Sigmoid colon (tissue), 7 donors: Measurements from ENCODE around the gene METTL5. TPM values are rescaled to one million over a fixed set of nuclear protein-coding genes. Genes with fewer than 3 reads are reported as not detected.

Experiments used
- DNase-seq: peaks from one replicate; pipeline ENCODE4 v3.0.0-alpha.2; 2019
- H3K27ac ChIP-seq, 4 donors: fragments of 200-600 bp; sonication (generic); one replicate each; pipeline ENCODE4 v1.5.1; 2016 to 2019; ENCODE audit warnings: mild to moderate bottlenecking in 1 of 4
- H3K27me3 ChIP-seq, 3 donors: fragments of 200-600 bp; sonication (generic); one replicate each; pipeline ENCODE4 v1.5.1; 2019; ENCODE audit warnings: mild to moderate bottlenecking in 1 of 3
- H3K36me3 ChIP-seq, 4 donors: fragments of 200-600 bp; sonication (generic); one replicate each; pipeline ENCODE4 v1.5.1; 2016 to 2019
- H3K4me1 ChIP-seq, 4 donors: fragments of 200-600 bp; sonication (generic); one replicate each; pipeline ENCODE4 v1.5.1; 2017 to 2019
- H3K4me3 ChIP-seq, 4 donors: fragments of 200-600 bp; sonication (generic); one replicate each; pipeline ENCODE4 v1.5.1; 2017 to 2019; ENCODE audit warnings: mild to moderate bottlenecking in 2 of 4, moderate library complexity in 1 of 4
- H3K9me3 ChIP-seq, 4 donors: fragments of 200-600 bp in 3 of 4; sonication (generic) in 3 of 4; one replicate each; pipeline versions ENCODE4 v1.5.1 to v1.6.1; 2013 to 2019
- EP300 ChIP-seq, 4 donors: sonication (generic); formaldehyde crosslinking; IDR thresholded peaks; one replicate each; pipeline ENCODE4 v1.6.1; 2017; ENCODE audit warnings: antibody characterized with exemption in 4 of 4
- POLR2A ChIP-seq, 2 donors: fragments of 450-650 bp; IDR thresholded peaks; one replicate each; pipeline ENCODE4 v1.6.1; 2016; ENCODE audit warnings: antibody characterized with exemption in 2 of 2, mild to moderate bottlenecking in 2 of 2, moderate library complexity in 2 of 2
- POLR2AphosphoS5 ChIP-seq, 4 donors: sonication (generic); formaldehyde crosslinking; IDR thresholded peaks; one replicate each; pipeline ENCODE4 v1.6.1; 2017; ENCODE audit warnings: antibody characterized with exemption in 4 of 4
- WGBS, 2 donors: extraction: QIAGEN DNeasy Blood & Tissue Kit; methylation state at CpG; one replicate each; pipeline ENCODE4 v1.1.7; 2013; 5-methylcytosine and 5-hydroxymethylcytosine counted together
- intact Hi-C: fragments of 100-400 bp; cut with DNase I; formaldehyde crosslinking; loops from one replicate; pipeline ENCODE4 v1.15.1; 2023
- polyA plus RNA-seq, 3 donors: library from polyadenylated mRNA; stranded (reverse); fragments of 200-250 nt; gene quantifications; one replicate each; pipeline ENCODE4 v1.2.3, GENCODE V29; 2013
- total RNA-seq, 4 donors: library from RNA; depleted of rRNA; stranded (reverse); fragments of >200 nt; gene quantifications; one replicate each; pipeline ENCODE4 v1.1.0, GENCODE V29; 2016
- TF ChIP-seq, protein P1 (sequence below), 4 experiments: fragments of 450-650 bp in 3 of 4; fragments of 200-600 bp in 1 of 4; IDR thresholded peaks; one replicate each; pipeline ENCODE4 v1.5.1; 2016 to 2019; ENCODE audit warnings: antibody characterized with exemption in 4 of 4, mild to moderate bottlenecking in 3 of 4, moderate library complexity in 2 of 4
- donor health status: healthy with polysubstance abuse.
- donor health status: Bipolar disorder and iron deficiency.
- donor health status: healthy.

The METTL5 gene
- total and polyA plus RNA-seq, 7 donors: 47.8 to 337 (median 74.9) TPM

- Histone ChIP-seq H3K27me3 (no peaks in the 10 kb centered on the region), H3K4me1 (peaks cover 0 to 1% (median under 1%) of the 10 kb centered on the region in 4 donors), H3K4me3 (no peak overlapping the region), H3K27ac (no peak overlapping the region), H3K9me3 (no peaks in the 10 kb centered on the region), H3K36me3 (no peaks in the 10 kb centered on the region)
- TF ChIP-seq POLR2A (IDR thresholded peaks at IDR 0.05): no peak
- TF ChIP-seq, protein P1, sequence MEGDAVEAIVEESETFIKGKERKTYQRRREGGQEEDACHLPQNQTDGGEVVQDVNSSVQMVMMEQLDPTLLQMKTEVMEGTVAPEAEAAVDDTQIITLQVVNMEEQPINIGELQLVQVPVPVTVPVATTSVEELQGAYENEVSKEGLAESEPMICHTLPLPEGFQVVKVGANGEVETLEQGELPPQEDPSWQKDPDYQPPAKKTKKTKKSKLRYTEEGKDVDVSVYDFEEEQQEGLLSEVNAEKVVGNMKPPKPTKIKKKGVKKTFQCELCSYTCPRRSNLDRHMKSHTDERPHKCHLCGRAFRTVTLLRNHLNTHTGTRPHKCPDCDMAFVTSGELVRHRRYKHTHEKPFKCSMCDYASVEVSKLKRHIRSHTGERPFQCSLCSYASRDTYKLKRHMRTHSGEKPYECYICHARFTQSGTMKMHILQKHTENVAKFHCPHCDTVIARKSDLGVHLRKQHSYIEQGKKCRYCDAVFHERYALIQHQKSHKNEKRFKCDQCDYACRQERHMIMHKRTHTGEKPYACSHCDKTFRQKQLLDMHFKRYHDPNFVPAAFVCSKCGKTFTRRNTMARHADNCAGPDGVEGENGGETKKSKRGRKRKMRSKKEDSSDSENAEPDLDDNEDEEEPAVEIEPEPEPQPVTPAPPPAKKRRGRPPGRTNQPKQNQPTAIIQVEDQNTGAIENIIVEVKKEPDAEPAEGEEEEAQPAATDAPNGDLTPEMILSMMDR (IDR thresholded peaks at IDR 0.05): no peak
- no peak for TF ChIP-seq EP300 (IDR thresholded peaks at IDR 0.05)
- no peak for TF ChIP-seq POLR2AphosphoS5 (IDR thresholded peaks at IDR 0.05)
- no peak for DNase-seq
- intact Hi-C loops: no loop called here
- 36 to 64% methylated on average over 6 of the region's 6 CpGs for WGBS, 2 donors
These were observed 62.8 kb downstream of the METTL5 start for GRCh38 chr2:169761970-169762292.

Other genes starting within 250 kb of the METTL5 start
- 10 to 100 TPM; 41.3 to 54.0 (median 45.7) TPM for gene PPIG, start 240.6 kb downstream of the METTL5 start, total RNA-seq
- 10 to 100 TPM; 25.7 to 36.2 (median 33.6) TPM for gene PPIG, start 240.6 kb downstream of the METTL5 start, polyA plus RNA-seq
- not detected for gene CFAP210, start 130.5 kb downstream of the METTL5 start, total RNA-seq
- gene CFAP210, start 130.5 kb downstream of the METTL5 start, polyA plus RNA-seq: under 1 TPM in 1 of 3 donors, not detected in 2; 0.04 TPM
- gene PHOSPHO2, start 130.4 kb downstream of the METTL5 start, total RNA-seq: 10 to 100 TPM in 2 of 4 donors, 1 to 10 TPM in 2; 5.8 to 19.9 (median 14.3) TPM
- 10 to 100 TPM in 1 of 3 donors, 1 to 10 TPM in 2; 3.8 to 15.3 (median 6.6) TPM for gene PHOSPHO2, start 130.4 kb downstream of the METTL5 start, polyA plus RNA-seq
- gene KLHL23, start 91.1 kb downstream of the METTL5 start, total RNA-seq: 10 to 100 TPM; 59.5 to 66.0 (median 64.4) TPM
- 1 to 10 TPM; 4.1 to 4.8 (median 4.6) TPM for gene KLHL23, start 91.1 kb downstream of the METTL5 start, polyA plus RNA-seq
- gene SSB, start 26.0 kb downstream of the METTL5 start, total RNA-seq: 100 to 1,000 TPM in 1 of 4 donors, 10 to 100 TPM in 3; 68.1 to 126 (median 87.8) TPM
- 10 to 100 TPM; 55.0 to 71.7 (median 56.5) TPM for gene SSB, start 26.0 kb downstream of the METTL5 start, polyA plus RNA-seq
- gene UBR3, start 2.5 kb upstream of the METTL5 start, total RNA-seq: 100 to 1,000 TPM in 1 of 4 donors, 10 to 100 TPM in 3; 63.3 to 101 (median 76.8) TPM
- 10 to 100 TPM in 1 of 3 donors, 1 to 10 TPM in 2; 4.2 to 10.3 (median 4.8) TPM for gene UBR3, start 2.5 kb upstream of the METTL5 start, polyA plus RNA-seq